Measurements from ENCODE around the gene HOXD8. TPM values are rescaled to one million over a fixed set of nuclear protein-coding genes. Genes with fewer than 3 reads are reported as not detected.

HOXD8 gene
- total and polyA plus RNA-seq, 2 of the 8 experiments (the other 6 are each of a cell fraction or from before 2014, with no cell fraction given), result not detected

DNA sequence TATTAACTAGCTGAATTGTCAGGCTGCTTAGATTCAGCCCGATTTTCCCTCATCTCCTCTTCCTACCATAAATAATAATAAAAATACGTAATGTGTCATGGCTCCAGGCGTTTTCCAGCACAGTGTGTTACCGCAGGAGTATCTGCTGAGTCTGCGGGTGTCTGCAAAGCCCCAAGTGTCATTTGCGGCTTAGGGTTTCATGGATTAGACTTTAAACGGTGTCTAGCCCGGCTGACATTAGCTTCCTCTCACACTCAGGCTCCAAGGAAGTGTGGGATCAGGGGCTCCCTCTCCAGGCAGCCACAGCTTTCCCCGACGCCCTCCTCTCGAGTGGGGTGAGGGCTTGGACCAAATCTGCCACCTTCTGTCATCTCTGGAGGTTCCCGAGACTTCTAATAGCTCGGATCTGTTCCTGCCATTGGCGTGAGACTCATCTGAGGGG lies 44.9 kb downstream of the HOXD8 start (continued):
- TF ChIP-seq EZH2 (IDR thresholded peaks at IDR 0.05; ENCODE audit: low read depth, low read length, severe bottlenecking) (peak; percentile 53), TCF12 (IDR thresholded peaks at IDR 0.05; ENCODE audit: low read depth, low read length) (0 out of 2 replicates have a peak, but pooled peaks have one; percentile 18), BCL11A (IDR thresholded peaks at IDR 0.05; ENCODE audit: low read depth in 2 of 2, low read length in 2 of 2) (no peak), RAD21 (IDR thresholded peaks at IDR 0.05 in 1 of 2, conservative IDR thresholded peaks at IDR 0.05 in 1 of 2; ENCODE audit: low read depth in 2 of 2, low read length in 2 of 2) (no peak)
